ENCODE measurements around the gene DGKD. TPM values are rescaled to one million over a fixed set of nuclear protein-coding genes. Genes with fewer than 3 reads are reported as not detected.

DGKD gene
- total RNA-seq, 6 experiments from 2014 or later, result 8.1 to 12.2 (median 10.3) TPM

GRCh38 chr2:233463586-233463985 lies 109.3 kb downstream of the DGKD start:
- H3K27me3 Mint-ChIP-seq (ENCODE audit: insufficient read depth), result no peaks in the 10 kb centered on the region; the same call in 1 of the 2 replicates
- H3K4me3 Mint-ChIP-seq, result no peak overlapping the region
- H3K27ac Mint-ChIP-seq, result no peak overlapping the region
- TF ChIP-seq, protein P1, sequence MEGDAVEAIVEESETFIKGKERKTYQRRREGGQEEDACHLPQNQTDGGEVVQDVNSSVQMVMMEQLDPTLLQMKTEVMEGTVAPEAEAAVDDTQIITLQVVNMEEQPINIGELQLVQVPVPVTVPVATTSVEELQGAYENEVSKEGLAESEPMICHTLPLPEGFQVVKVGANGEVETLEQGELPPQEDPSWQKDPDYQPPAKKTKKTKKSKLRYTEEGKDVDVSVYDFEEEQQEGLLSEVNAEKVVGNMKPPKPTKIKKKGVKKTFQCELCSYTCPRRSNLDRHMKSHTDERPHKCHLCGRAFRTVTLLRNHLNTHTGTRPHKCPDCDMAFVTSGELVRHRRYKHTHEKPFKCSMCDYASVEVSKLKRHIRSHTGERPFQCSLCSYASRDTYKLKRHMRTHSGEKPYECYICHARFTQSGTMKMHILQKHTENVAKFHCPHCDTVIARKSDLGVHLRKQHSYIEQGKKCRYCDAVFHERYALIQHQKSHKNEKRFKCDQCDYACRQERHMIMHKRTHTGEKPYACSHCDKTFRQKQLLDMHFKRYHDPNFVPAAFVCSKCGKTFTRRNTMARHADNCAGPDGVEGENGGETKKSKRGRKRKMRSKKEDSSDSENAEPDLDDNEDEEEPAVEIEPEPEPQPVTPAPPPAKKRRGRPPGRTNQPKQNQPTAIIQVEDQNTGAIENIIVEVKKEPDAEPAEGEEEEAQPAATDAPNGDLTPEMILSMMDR (IDR thresholded peaks at IDR 0.05), result no peak
- peaks cover 5% of the 10 kb centered on the region; the same call in 1 of the 2 replicates for H3K36me3 Mint-ChIP-seq (ENCODE audit: low read depth)
- H3K9me3 Mint-ChIP-seq, result no peaks in the 10 kb centered on the region
- no peak for DNase-seq
- H3K4me1 Mint-ChIP-seq (ENCODE audit: low read depth), result no peaks in the 10 kb centered on the region

DNA sequence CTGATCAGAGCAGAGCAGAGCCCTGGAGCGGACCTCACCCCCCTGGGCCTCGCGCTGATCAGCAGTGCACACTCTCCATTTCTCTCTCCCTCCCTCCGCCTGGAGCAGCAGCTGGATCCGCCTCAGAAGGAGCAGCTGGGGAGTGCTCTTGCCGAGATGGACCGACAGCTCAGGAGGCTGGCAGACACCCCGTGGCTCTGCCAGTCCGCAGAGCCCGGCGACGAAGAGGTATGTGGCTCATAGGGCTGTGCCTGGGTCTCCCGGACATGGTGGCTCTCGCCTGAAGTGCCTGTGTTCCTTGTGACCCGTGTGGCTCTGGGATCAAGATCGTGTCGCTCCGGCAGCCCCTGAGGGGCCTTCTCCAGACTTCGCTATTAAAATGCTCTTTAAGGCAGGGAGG lies 109.8 kb downstream of the DGKD start:
- peaks cover 6% of the 10 kb centered on the region; the same call in 1 of the 2 replicates for H3K36me3 Mint-ChIP-seq (ENCODE audit: low read depth)
- H3K4me3 Mint-ChIP-seq, result no peak overlapping the region
- H3K9me3 Mint-ChIP-seq, result no peaks in the 10 kb centered on the region
- no peaks in the 10 kb centered on the region; the same call in 1 of the 2 replicates for H3K27me3 Mint-ChIP-seq (ENCODE audit: insufficient read depth)
- TF ChIP-seq, protein P1 (IDR thresholded peaks at IDR 0.05), result no peak
- DNase-seq, result no peak
- H3K27ac Mint-ChIP-seq, result no peak overlapping the region
- no peaks in the 10 kb centered on the region for H3K4me1 Mint-ChIP-seq (ENCODE audit: low read depth)

- H3K27ac Mint-ChIP-seq, result no peak overlapping the region
- H3K4me3 Mint-ChIP-seq, result no peak overlapping the region
- peaks cover 6% of the 10 kb centered on the region; the same call in 1 of the 2 replicates for H3K36me3 Mint-ChIP-seq (ENCODE audit: low read depth)
- H3K9me3 Mint-ChIP-seq, result no peaks in the 10 kb centered on the region
- TF ChIP-seq, protein P1 (IDR thresholded peaks at IDR 0.05), result no peak
- no peak for DNase-seq
- peaks cover 3% of the 10 kb centered on the region for H3K27me3 Mint-ChIP-seq (ENCODE audit: insufficient read depth)
- H3K4me1 Mint-ChIP-seq (ENCODE audit: low read depth), result no peaks in the 10 kb centered on the region
These were observed 110.4 kb downstream of the DGKD start for GRCh38 chr2:233464531-233465240.

- no peak overlapping the region for H3K4me3 Mint-ChIP-seq
- no peak overlapping the region for H3K27ac Mint-ChIP-seq
- H3K4me1 Mint-ChIP-seq (ENCODE audit: low read depth), result no peaks in the 10 kb centered on the region
- peaks cover 6% of the 10 kb centered on the region for H3K36me3 Mint-ChIP-seq (ENCODE audit: low read depth)
- no peaks in the 10 kb centered on the region for H3K9me3 Mint-ChIP-seq
- DNase-seq, result no peak
- TF ChIP-seq, protein P1 (IDR thresholded peaks at IDR 0.05), result no peak
- peaks cover 3% of the 10 kb centered on the region for H3K27me3 Mint-ChIP-seq (ENCODE audit: insufficient read depth)
These were observed 112.8 kb downstream of the DGKD start for GRCh38 chr2:233466991-233467603.

- no peak for DNase-seq
- H3K9me3 Mint-ChIP-seq, result no peaks in the 10 kb centered on the region
- H3K4me1 Mint-ChIP-seq (ENCODE audit: low read depth), result no peaks in the 10 kb centered on the region
- TF ChIP-seq, protein P1 (IDR thresholded peaks at IDR 0.05), result no peak
- H3K27me3 Mint-ChIP-seq (ENCODE audit: insufficient read depth), result peaks cover 3% of the 10 kb centered on the region
- H3K4me3 Mint-ChIP-seq, result no peak overlapping the region
- no peak overlapping the region for H3K27ac Mint-ChIP-seq
- peaks cover 17% of the 10 kb centered on the region for H3K36me3 Mint-ChIP-seq (ENCODE audit: low read depth)
These were observed 113.9 kb downstream of the DGKD start for GRCh38 chr2:233468047-233468740.
